ENCODE measurements around the gene FOXC2.

GRCh38 chr16:86554917-86555703 is 11.5 kb upstream of the FOXC2 start, which contains the start of gene MTHFSD:
- TF ChIP-seq NR4A1 (CRISPR knock-in tag; IDR thresholded peaks at IDR 0.05): no peak
- TF ChIP-seq NR4A1 (tag; IDR thresholded peaks at IDR 0.05): no peak
- TF ChIP-seq KLF13 (tag; IDR thresholded peaks at IDR 0.05; ENCODE audit: borderline replicate concordance, low read depth): no peak
